MM.1S (cell line): Measurements from ENCODE around the gene FBXW11.

Experiments used
- EZH2 ChIP-seq: fragments of 300-600 bp; sonication (generic); optimal IDR thresholded peaks from 2 replicates; pipeline ENCODE3; 2017; ENCODE audit warnings: low read depth, mild to moderate bottlenecking, antibody characterized with exemption, low read length, mixed read lengths
- EZH2phosphoT487 ChIP-seq: fragments of 300-600 bp; sonication (generic); IDR thresholded peaks from 2 replicates; pipeline ENCODE4 v1.6.1; 2018; ENCODE audit warnings: antibody characterized with exemption, low read length
- TF ChIP-seq, protein P1 (sequence below): fragments of 300-600 bp; sonication (generic); IDR thresholded peaks from 2 replicates; pipeline ENCODE4 v1.5.1; 2016; ENCODE audit warnings: antibody characterized with exemption, low read length, mixed read lengths

DNA sequence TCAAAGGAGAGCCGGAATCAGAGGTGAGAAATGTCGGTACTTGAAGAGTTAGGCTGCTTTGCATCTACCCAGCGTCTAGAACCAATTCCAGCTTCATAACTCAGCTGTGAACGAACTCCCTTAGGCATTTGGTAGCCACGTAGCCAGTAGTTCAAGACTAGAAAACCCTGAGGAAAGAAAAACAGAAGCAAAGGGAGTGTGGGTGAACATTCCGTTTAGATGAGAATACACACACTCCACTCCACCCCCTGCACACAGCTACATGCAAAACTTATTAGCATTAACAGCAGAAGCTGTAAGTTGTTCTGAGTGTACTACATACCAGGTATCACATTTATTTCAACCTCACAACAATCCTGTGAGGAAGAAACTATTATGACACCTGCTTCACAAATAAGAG is 142.5 kb downstream of the FBXW11 start:
- TF ChIP-seq, protein P1, sequence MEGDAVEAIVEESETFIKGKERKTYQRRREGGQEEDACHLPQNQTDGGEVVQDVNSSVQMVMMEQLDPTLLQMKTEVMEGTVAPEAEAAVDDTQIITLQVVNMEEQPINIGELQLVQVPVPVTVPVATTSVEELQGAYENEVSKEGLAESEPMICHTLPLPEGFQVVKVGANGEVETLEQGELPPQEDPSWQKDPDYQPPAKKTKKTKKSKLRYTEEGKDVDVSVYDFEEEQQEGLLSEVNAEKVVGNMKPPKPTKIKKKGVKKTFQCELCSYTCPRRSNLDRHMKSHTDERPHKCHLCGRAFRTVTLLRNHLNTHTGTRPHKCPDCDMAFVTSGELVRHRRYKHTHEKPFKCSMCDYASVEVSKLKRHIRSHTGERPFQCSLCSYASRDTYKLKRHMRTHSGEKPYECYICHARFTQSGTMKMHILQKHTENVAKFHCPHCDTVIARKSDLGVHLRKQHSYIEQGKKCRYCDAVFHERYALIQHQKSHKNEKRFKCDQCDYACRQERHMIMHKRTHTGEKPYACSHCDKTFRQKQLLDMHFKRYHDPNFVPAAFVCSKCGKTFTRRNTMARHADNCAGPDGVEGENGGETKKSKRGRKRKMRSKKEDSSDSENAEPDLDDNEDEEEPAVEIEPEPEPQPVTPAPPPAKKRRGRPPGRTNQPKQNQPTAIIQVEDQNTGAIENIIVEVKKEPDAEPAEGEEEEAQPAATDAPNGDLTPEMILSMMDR: no peak
- TF ChIP-seq EZH2: no peak
- no peak for TF ChIP-seq EZH2phosphoT487
